Left ventricle myocardium inferior (tissue), 1 donor: Measurements from ENCODE around the gene NPC1L1. TPM values are rescaled to one million over a fixed set of nuclear protein-coding genes. Genes with fewer than 3 reads are reported as not detected.

Experiments used
- DNase-seq: peaks from one replicate; pipeline ENCODE4 v3.0.0-alpha.2; 2020
- H3K27ac ChIP-seq: fragments of 200-600 bp; replicated peaks from 2 replicates; pipeline ENCODE4 v1.8.0; 2021
- H3K27me3 ChIP-seq: fragments of 200-600 bp; 2 replicates; pipeline ENCODE4 v1.8.0; 2021; ENCODE audit warnings: low read depth
- H3K36me3 ChIP-seq: fragments of 200-600 bp; 2 replicates; pipeline ENCODE4 v1.8.0; 2021
- H3K4me1 ChIP-seq: fragments of 200-600 bp; 2 replicates; pipeline ENCODE4 v1.8.0; 2021
- H3K4me3 ChIP-seq: fragments of 200-600 bp; 2 replicates; pipeline ENCODE4 v1.8.0; 2021; ENCODE audit warnings: mild to moderate bottlenecking, moderate library complexity
- H3K9me3 ChIP-seq: fragments of 200-600 bp; replicated peaks from 2 replicates; pipeline ENCODE4 v1.8.0; 2021
- intact Hi-C: fragments of 100-400 bp; cut with micrococcal nuclease; formaldehyde crosslinking; loops from one replicate; pipeline ENCODE4 v1.11.0; 2022
- total RNA-seq: library from RNA; stranded (reverse); fragmentation: NEBNext Ultra II Directional; extraction: Animal tissue kit (Norgen Biotek cat#: 25700); gene quantifications from one replicate; pipeline ENCODE4 v1.2.1, GENCODE V29; 2021
- TF ChIP-seq, protein P1 (sequence below): fragments of 200-600 bp; IDR thresholded peaks from 2 replicates; pipeline ENCODE4 v1.8.0; 2021; ENCODE audit warnings: antibody characterized with exemption, mild to moderate bottlenecking, borderline replicate concordance
- donor health status: DM: no; HTN: yes; CAD: no; lungs with severe emphysema.

Gene NPC1L1
- total RNA-seq, 1 donor from 2014 or later: 0.19 TPM

DNA sequence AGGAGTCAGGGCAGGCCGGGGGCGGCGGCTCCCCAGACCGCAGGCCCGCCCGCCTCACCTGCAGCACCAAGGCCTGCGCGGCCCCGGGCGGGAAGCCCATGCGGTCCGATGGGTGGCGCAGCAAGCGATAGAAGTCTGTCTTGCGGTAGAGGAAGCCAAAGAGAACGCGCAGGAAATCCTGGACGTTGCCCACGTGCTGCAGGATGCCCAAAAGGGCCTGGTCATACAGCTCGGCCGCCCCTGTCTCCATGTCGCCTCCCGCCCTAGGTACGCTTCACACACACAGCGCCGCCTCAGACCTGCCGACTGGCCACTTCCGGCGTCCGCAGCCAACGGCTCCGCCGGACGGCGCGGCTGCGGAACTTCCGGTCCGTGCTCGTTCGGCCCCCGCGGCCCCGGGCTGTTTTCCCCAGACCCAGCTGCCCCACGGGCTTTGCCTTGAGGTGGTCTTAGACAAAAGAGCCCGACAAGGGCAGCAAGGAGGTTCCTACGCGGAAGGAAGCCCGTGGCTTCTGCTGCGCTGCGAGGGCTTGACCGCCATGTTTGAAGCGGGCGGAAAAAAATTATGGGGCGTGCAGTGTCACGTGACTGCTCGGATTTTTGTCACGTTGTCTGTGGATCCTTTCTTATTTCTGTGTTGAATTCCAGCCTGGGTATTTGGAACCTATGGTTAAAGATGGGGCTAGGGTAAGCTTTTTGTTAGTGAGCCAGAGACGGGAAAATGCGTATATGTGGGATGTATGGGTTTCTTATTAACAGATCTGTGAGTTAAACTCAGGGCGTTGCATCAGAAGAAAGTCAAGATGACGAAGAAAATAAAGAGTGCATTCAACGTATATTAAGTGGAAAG is 50.6 kb downstream of the NPC1L1 start, which contains the start of gene NUDCD3:
TSS of gene NUDCD3 (minus strand) at position 308 of the 850 bp plus-strand sequence. CDS start at position 250, 58 bp downstream.
- Histone ChIP-seq H3K4me3 (peak within 1 kb of the TSS; percentile 95), H3K4me1 (peaks cover 51% of the 10 kb centered on the region), H3K9me3 (no peaks in the 10 kb centered on the region), H3K36me3 (no peaks in the 10 kb centered on the region), H3K27me3 (peaks cover 11% of the 10 kb centered on the region), H3K27ac (peak within 1 kb of the TSS; percentile 99)
- TF ChIP-seq, protein P1, sequence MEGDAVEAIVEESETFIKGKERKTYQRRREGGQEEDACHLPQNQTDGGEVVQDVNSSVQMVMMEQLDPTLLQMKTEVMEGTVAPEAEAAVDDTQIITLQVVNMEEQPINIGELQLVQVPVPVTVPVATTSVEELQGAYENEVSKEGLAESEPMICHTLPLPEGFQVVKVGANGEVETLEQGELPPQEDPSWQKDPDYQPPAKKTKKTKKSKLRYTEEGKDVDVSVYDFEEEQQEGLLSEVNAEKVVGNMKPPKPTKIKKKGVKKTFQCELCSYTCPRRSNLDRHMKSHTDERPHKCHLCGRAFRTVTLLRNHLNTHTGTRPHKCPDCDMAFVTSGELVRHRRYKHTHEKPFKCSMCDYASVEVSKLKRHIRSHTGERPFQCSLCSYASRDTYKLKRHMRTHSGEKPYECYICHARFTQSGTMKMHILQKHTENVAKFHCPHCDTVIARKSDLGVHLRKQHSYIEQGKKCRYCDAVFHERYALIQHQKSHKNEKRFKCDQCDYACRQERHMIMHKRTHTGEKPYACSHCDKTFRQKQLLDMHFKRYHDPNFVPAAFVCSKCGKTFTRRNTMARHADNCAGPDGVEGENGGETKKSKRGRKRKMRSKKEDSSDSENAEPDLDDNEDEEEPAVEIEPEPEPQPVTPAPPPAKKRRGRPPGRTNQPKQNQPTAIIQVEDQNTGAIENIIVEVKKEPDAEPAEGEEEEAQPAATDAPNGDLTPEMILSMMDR: peak; percentile 15
- intact Hi-C loops: no loop called here
- peak; percentile 84 for DNase-seq

DNA sequence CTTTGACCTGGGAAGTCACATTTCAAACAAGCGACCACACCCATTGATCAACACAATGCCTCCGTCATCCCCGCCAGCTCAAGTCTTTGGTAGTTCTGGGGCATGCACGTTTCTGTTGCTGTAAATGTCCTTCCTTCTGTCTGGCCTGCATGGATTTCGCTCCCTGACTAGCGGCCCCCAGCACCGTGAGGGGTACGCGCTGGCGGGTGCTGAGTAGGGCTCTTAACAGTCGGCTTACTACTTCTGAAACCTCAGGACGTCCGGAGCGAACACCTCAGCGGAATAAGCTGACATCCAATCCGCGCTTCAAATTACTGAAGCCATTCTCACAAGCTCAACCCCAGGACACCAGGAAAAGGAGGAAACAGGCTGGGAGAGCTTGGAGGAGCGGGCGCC is 51.2 kb downstream of the NPC1L1 start:
- peak overlapping the region; percentile 99 for H3K27ac ChIP-seq
- H3K4me1 ChIP-seq: peaks cover 57% of the 10 kb centered on the region
- no peak for DNase-seq
- no peaks in the 10 kb centered on the region for H3K9me3 ChIP-seq
- TF ChIP-seq, protein P1: no peak
- H3K36me3 ChIP-seq: peaks cover under 1% of the 10 kb centered on the region
- peaks cover 11% of the 10 kb centered on the region for H3K27me3 ChIP-seq
- peak overlapping the region; percentile 95 for H3K4me3 ChIP-seq
- intact Hi-C loops: no loop called here

- peaks cover 67% of the 10 kb centered on the region for H3K4me1 ChIP-seq
- peak overlapping the region; percentile 99 for H3K27ac ChIP-seq
- H3K4me3 ChIP-seq: peak overlapping the region; percentile 95
- DNase-seq: no peak
- peaks cover 10% of the 10 kb centered on the region for H3K36me3 ChIP-seq
- intact Hi-C loops: no loop called here
- TF ChIP-seq, protein P1: no peak
- H3K9me3 ChIP-seq: no peaks in the 10 kb centered on the region
- H3K27me3 ChIP-seq: peaks cover 3% of the 10 kb centered on the region
Measured at GRCh38 chr7:44488955-44489354, 52.2 kb downstream of the NPC1L1 start.

DNA sequence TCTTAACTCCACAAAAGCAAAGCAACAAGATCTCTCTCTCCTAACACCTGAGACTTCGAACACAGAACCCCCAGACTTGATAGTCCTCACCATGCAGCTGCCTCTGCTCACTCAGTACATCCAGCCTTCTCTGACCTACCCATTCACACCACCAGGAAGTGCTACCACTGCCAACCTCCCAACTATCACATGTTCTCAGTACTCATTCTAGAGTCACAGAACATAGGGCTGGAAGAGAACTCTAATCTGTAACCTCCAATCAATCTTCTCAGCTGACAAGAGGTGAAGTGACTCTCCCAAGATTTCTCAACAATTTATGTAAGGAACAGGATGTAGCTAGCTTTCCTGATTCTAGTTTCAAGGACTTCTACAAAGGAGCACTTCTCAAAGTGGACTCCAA is 54.4 kb downstream of the NPC1L1 start:
- intact Hi-C loops: no loop called here
- no peak overlapping the region for H3K4me3 ChIP-seq
- peaks cover 84% of the 10 kb centered on the region for H3K4me1 ChIP-seq

DNA sequence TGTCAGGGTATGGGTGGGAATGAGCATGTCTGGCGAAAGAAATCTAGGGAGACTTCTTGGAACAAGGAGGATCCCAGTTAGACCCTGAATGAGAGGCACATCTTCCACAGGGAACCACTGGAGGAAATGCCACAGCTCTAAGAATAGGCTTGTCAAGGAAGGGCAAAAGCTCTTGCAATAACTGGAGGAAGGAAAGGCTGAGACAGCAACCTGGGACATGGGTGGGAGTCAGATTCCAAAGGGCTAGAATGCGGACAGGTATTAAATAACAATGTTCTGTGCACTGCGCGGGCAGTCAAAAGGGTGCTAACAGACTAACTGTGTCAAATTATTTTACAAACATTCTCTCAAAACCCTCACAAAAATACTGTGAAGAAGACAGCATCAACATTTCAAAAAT is 55.1 kb downstream of the NPC1L1 start:
- no peak for DNase-seq
- Histone ChIP-seq H3K27ac (peak overlapping the region; percentile 77), H3K4me1 (peaks cover 84% of the 10 kb centered on the region), H3K27me3 (no peaks in the 10 kb centered on the region), H3K9me3 (peaks cover 16% of the 10 kb centered on the region), H3K4me3 (no peak overlapping the region), H3K36me3 (peaks cover 40% of the 10 kb centered on the region)
- TF ChIP-seq, protein P1: no peak
- intact Hi-C loops: no loop called here

More for the DNA sequence above, 54.4 kb downstream of the NPC1L1 start:
- H3K9me3 ChIP-seq: peaks cover 16% of the 10 kb centered on the region
- no peak for DNase-seq
- H3K27ac ChIP-seq: peak overlapping the region; percentile 77
- H3K27me3 ChIP-seq: no peaks in the 10 kb centered on the region
- TF ChIP-seq, protein P1: peak; percentile 19
- peaks cover 33% of the 10 kb centered on the region for H3K36me3 ChIP-seq
